ENCODE measurements around the gene CLK3. TPM values are rescaled to one million over a fixed set of nuclear protein-coding genes. Genes with fewer than 3 reads are reported as not detected.

Gene CLK3
- total and polyA plus RNA-seq, 2 of the 8 experiments (the other 6 are each of a cell fraction or from before 2014, with no cell fraction given), result 43.5 to 67.3 TPM

GRCh38 chr15:74598126-74598842 is 17.4 kb upstream of the CLK3 start (continued):
- TF ChIP-seq CTCF (IDR thresholded peaks at IDR 0.05; ENCODE audit: control extremely low read depth in 1 of 3, insufficient read depth in 1 of 3, low read depth in 1 of 3, low read length in 3 of 3), result no peak
- TF ChIP-seq, protein P1, sequence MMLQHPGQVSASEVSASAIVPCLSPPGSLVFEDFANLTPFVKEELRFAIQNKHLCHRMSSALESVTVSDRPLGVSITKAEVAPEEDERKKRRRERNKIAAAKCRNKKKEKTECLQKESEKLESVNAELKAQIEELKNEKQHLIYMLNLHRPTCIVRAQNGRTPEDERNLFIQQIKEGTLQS (IDR thresholded peaks at IDR 0.05; ENCODE audit: insufficient read depth, low read depth, low read length), result peak; percentile 87
- peak in 1 of 2 experiments; percentile 42; a peak in 1 of 3 replicates for TF ChIP-seq POLR2A (IDR thresholded peaks at IDR 0.05; ENCODE audit: control extremely low read depth in 1 of 2, low read depth in 2 of 2, low read length in 2 of 2)
- no peak for TF ChIP-seq RBBP5 (IDR thresholded peaks at IDR 0.05; ENCODE audit: borderline replicate concordance, low read depth, low read length)
- no peak for TF ChIP-seq RAD21 (IDR thresholded peaks at IDR 0.05 in 1 of 2, conservative IDR thresholded peaks at IDR 0.05 in 1 of 2; ENCODE audit: low read depth in 2 of 2, low read length in 2 of 2)
- TF ChIP-seq ZNF274 (IDR thresholded peaks at IDR 0.05; ENCODE audit: borderline replicate concordance, extremely low read depth, low read length), result no peak
- no peak for TF ChIP-seq BACH1 (IDR thresholded peaks at IDR 0.05; ENCODE audit: low read length)
- no peak for TF ChIP-seq TAF7 (optimal IDR thresholded peaks at IDR 0.05; ENCODE audit: borderline replicate concordance, low read depth, low read length)
- TF ChIP-seq FOSL1 (IDR thresholded peaks at IDR 0.05; ENCODE audit: insufficient read depth, low read depth, low read length), result no peak
- no peak for TF ChIP-seq SIX5 (IDR thresholded peaks at IDR 0.05; ENCODE audit: low read depth, low read length)
- TF ChIP-seq NANOG (IDR thresholded peaks at IDR 0.05; ENCODE audit: insufficient read depth, low read depth, low read length, poor library complexity, severe bottlenecking), result no peak
- no peak for TF ChIP-seq BCL11A (IDR thresholded peaks at IDR 0.05; ENCODE audit: low read depth in 2 of 2, low read length in 2 of 2)
- TF ChIP-seq RNF2 (IDR thresholded peaks at IDR 0.05; ENCODE audit: borderline replicate concordance, low read depth, low read length, missing control alignments, poor library complexity, severe bottlenecking), result no peak
- no peak for TF ChIP-seq TAF1 (IDR thresholded peaks at IDR 0.05; ENCODE audit: low read depth, low read length)
- TF ChIP-seq EGR1 (IDR thresholded peaks at IDR 0.05; ENCODE audit: borderline replicate concordance, low read depth, low read length), result no peak
- no peak for TF ChIP-seq EZH2 (IDR thresholded peaks at IDR 0.05; ENCODE audit: low read depth, low read length, severe bottlenecking)
- TF ChIP-seq CHD2 (IDR thresholded peaks at IDR 0.05; ENCODE audit: low read length), result peak; percentile 89

Data from H1 (cell line).